NAMALWA (cell line): ENCODE results near the gene KIF4B.

Source experiments
- DNase-seq: peaks from one replicate; pipeline ENCODE4 v3.0.0-alpha.2; 2015; ENCODE audit warnings: low spot score

Gene KIF4B

GRCh38 chr5:155052532-155052931 is 39.0 kb downstream of the KIF4B start:
- DNase-seq: no peak

GRCh38 chr5:155053501-155053900 is 39.9 kb downstream of the KIF4B start:
- DNase-seq: no peak

- DNase-seq: no peak
These were observed 43.2 kb downstream of the KIF4B start for GRCh38 chr5:155056644-155057269.

- no peak for DNase-seq
These were observed 44.1 kb downstream of the KIF4B start for GRCh38 chr5:155057626-155058025.

GRCh38 chr5:155064580-155064979 is 51.0 kb downstream of the KIF4B start:
- no peak for DNase-seq

GRCh38 chr5:155066886-155067595 is 53.5 kb downstream of the KIF4B start:
- no peak for DNase-seq
